Gastrocnemius medialis (tissue), 4 donors: Measurements from ENCODE around the gene DDX53. TPM values are rescaled to one million over a fixed set of nuclear protein-coding genes. Genes with fewer than 3 reads are reported as not detected.

Source experiments
- ATAC-seq, 2 donors: fragments of 150-250 bp; one replicate each; pipeline ENCODE4 v1.9.1; 2016
- DNase-seq, 2 donors: peaks; one replicate each; pipeline ENCODE4 v3.0.0-alpha.2; 2019
- H3K27ac ChIP-seq, 4 donors: fragments of 200-600 bp; sonication (generic); 1 replicate in 1 of 4; 2 replicates in 3 of 4; pipeline ENCODE4 v1.5.1; 2016 to 2018; ENCODE audit warnings: mild to moderate bottlenecking in 2 of 4, moderate library complexity in 1 of 4
- H3K27me3 ChIP-seq, 3 donors: fragments of 200-600 bp; sonication (generic) in 2 of 3; 1 replicate in 1 of 3; 2 replicates in 2 of 3; pipeline versions ENCODE4 v1.5.1 to v1.6.0; 2016 to 2019; ENCODE audit warnings: mild to moderate bottlenecking in 1 of 3, moderate library complexity in 1 of 3
- H3K36me3 ChIP-seq, 2 donors: fragments of 200-600 bp; sonication (generic) in 1 of 2; one replicate each; pipeline ENCODE4 v1.5.1; 2017 to 2018
- H3K4me1 ChIP-seq, 2 donors: fragments of 200-600 bp; sonication (generic) in 1 of 2; one replicate each; pipeline ENCODE4 v1.5.1; 2016 to 2017; ENCODE audit warnings: mild to moderate bottlenecking in 2 of 2
- H3K4me3 ChIP-seq, 4 donors: fragments of 200-600 bp; sonication (generic) in 3 of 4; 1 replicate in 1 of 4; 2 replicates in 3 of 4; pipeline ENCODE4 v1.5.1; 2016 to 2019; ENCODE audit warnings: mild to moderate bottlenecking in 2 of 4
- H3K9me3 ChIP-seq, 3 donors: fragments of 200-600 bp; sonication (generic) in 2 of 3; 1 replicate in 1 of 3; 2 replicates in 2 of 3; pipeline ENCODE4 v1.5.1; 2016 to 2019
- CTCF ChIP-seq, 5 experiments: fragments of 450-650 bp in 3 of 5; fragments of 200-600 bp in 2 of 5; sonication (generic) in 2 of 5; IDR thresholded peaks in 4 of 5; conservative IDR thresholded peaks in 1 of 5; 1 replicate in 4 of 5; 2 replicates in 1 of 5; pipeline ENCODE4 v1.5.1; 2016 to 2019; ENCODE audit warnings: antibody characterized with exemption in 5 of 5, mild to moderate bottlenecking in 3 of 5, moderate library complexity in 3 of 5
- POLR2A ChIP-seq, 2 donors: fragments of 450-650 bp; IDR thresholded peaks; one replicate each; pipeline ENCODE4 v1.6.1; 2017; ENCODE audit warnings: antibody characterized with exemption in 2 of 2, mild to moderate bottlenecking in 2 of 2, moderate library complexity in 2 of 2
- in situ Hi-C, 4 donors: fragments of 200-750 bp; cut with MboI; loops; one replicate each; pipeline versions ENCODE4 v1.15.0 to v1.8.0; 2017; ENCODE audit warnings: low sequenced_read_pairs in 4 of 4
- intact Hi-C: fragments of 100-400 bp; cut with DNase I; formaldehyde crosslinking; loops from one replicate; pipeline ENCODE4 v1.15.1; 2023; ENCODE audit warnings: low total_unique reads
- total RNA-seq, 4 donors: library from RNA; depleted of rRNA; stranded (reverse); fragments of >200 nt; gene quantifications; one replicate each; pipeline versions ENCODE4 v1.1.0 to v1.2.3, GENCODE V29; 2016

Gene DDX53
- total RNA-seq, 4 donors from 2014 or later = not detected

- ATAC-seq = peak in 1 of 2 donors; percentile 39
- no peaks in the 10 kb centered on the region for H3K36me3 ChIP-seq
- TF ChIP-seq CTCF (IDR thresholded peaks at IDR 0.05 in 4 of 5, conservative IDR thresholded peaks at IDR 0.05 in 1 of 5) (no peak), POLR2A (IDR thresholded peaks at IDR 0.05) (no peak)
- DNase-seq = no peak
- no peaks in the 10 kb centered on the region for H3K27me3 ChIP-seq
- no peaks in the 10 kb centered on the region for H3K4me1 ChIP-seq
- in situ Hi-C loops = no loop called here
- no peak overlapping the region for H3K27ac ChIP-seq
- intact Hi-C loops = no loop called here
- H3K4me3 ChIP-seq = no peak overlapping the region
- no peaks in the 10 kb centered on the region for H3K9me3 ChIP-seq
These were observed 40.4 kb upstream of the DDX53 start for GRCh38 chrX:22959204-22959920.

GRCh38 chrX:22963196-22963595 is 36.6 kb upstream of the DDX53 start:
- H3K4me3 ChIP-seq = no peak overlapping the region
- no peaks in the 10 kb centered on the region for H3K4me1 ChIP-seq
- no peaks in the 10 kb centered on the region for H3K9me3 ChIP-seq
- no peaks in the 10 kb centered on the region for H3K27me3 ChIP-seq
- in situ Hi-C loops (no loop called here), intact Hi-C loops (no loop called here)
- ATAC-seq = no peak
- no peak overlapping the region for H3K27ac ChIP-seq
- no peak for TF ChIP-seq POLR2A (IDR thresholded peaks at IDR 0.05)
- no peak for TF ChIP-seq CTCF (IDR thresholded peaks at IDR 0.05 in 4 of 5, conservative IDR thresholded peaks at IDR 0.05 in 1 of 5)
- no peak for DNase-seq
- H3K36me3 ChIP-seq = no peaks in the 10 kb centered on the region

GRCh38 chrX:22968494-22968893 is 31.3 kb upstream of the DDX53 start:
- Histone ChIP-seq H3K9me3 (no peaks in the 10 kb centered on the region), H3K36me3 (no peaks in the 10 kb centered on the region), H3K4me1 (peaks cover 0 to 7% of the 10 kb centered on the region in 2 donors), H3K4me3 (no peak overlapping the region), H3K27me3 (no peaks in the 10 kb centered on the region), H3K27ac (no peak overlapping the region)
- no peak for TF ChIP-seq POLR2A (IDR thresholded peaks at IDR 0.05)
- TF ChIP-seq CTCF (IDR thresholded peaks at IDR 0.05 in 4 of 5, conservative IDR thresholded peaks at IDR 0.05 in 1 of 5) = no peak
- ATAC-seq (no peak), DNase-seq (no peak)
- in situ Hi-C loops (no loop called here), intact Hi-C loops (no loop called here)

- no peaks in the 10 kb centered on the region for H3K27me3 ChIP-seq
- no peak overlapping the region for H3K27ac ChIP-seq
- no peak for DNase-seq
- peaks cover 0 to 7% of the 10 kb centered on the region in 2 donors for H3K4me1 ChIP-seq
- H3K4me3 ChIP-seq = no peak overlapping the region
- in situ Hi-C loops = no loop called here
- TF ChIP-seq POLR2A (IDR thresholded peaks at IDR 0.05) = no peak
- no peak for TF ChIP-seq CTCF (IDR thresholded peaks at IDR 0.05 in 4 of 5, conservative IDR thresholded peaks at IDR 0.05 in 1 of 5)
- intact Hi-C loops = no loop called here
- ATAC-seq = peak in 1 of 2 donors; percentile 65
- no peaks in the 10 kb centered on the region for H3K9me3 ChIP-seq
- H3K36me3 ChIP-seq = no peaks in the 10 kb centered on the region
These were observed 30.3 kb upstream of the DDX53 start for GRCh38 chrX:22969411-22969810.

- ATAC-seq = no peak
- no peaks in the 10 kb centered on the region for H3K27me3 ChIP-seq
- peaks cover 0 to 7% of the 10 kb centered on the region in 2 donors for H3K4me1 ChIP-seq
- TF ChIP-seq POLR2A (IDR thresholded peaks at IDR 0.05) (no peak), CTCF (IDR thresholded peaks at IDR 0.05 in 4 of 5, conservative IDR thresholded peaks at IDR 0.05 in 1 of 5) (no peak)
- intact Hi-C loops (no loop called here), in situ Hi-C loops (no loop called here)
- no peak overlapping the region for H3K4me3 ChIP-seq
- H3K36me3 ChIP-seq = no peaks in the 10 kb centered on the region
- no peak for DNase-seq
- H3K9me3 ChIP-seq = no peaks in the 10 kb centered on the region
- H3K27ac ChIP-seq = no peak overlapping the region
These were observed 28.9 kb upstream of the DDX53 start for GRCh38 chrX:22970861-22971260.
